Pancreas (tissue), 10 donors: Measurements from ENCODE around the gene EXOC3. TPM values are rescaled to one million over a fixed set of nuclear protein-coding genes. Genes with fewer than 3 reads are reported as not detected.
"Not testable (repeated sequence)": the region's sequence is repeated elsewhere in the genome, so short reads cannot be mapped to it uniquely, and the experiment has no call there.

Experiments
- ATAC-seq, 4 donors: fragments of 200-7000 bp; cut with Tn5 transposase; one replicate each; pipeline versions ENCODE4 v1.8.0 to v1.9.1; 2020; ENCODE audit warnings: mild to moderate bottlenecking in 4 of 4, moderate library complexity in 4 of 4
- DNase-seq, 6 donors: peaks; one replicate each; pipeline ENCODE4 v3.0.0-alpha.2; 2020
- FAIRE-seq: peaks from 2 replicates; lab custom pipeline; 2012; peaks lifted over from hg19 to GRCh38; lab: Jason Lieb, UNC
- H3K27ac ChIP-seq, 4 donors: fragments of 200-600 bp; sonication (generic); 1 replicate in 3 of 4; 2 replicates in 1 of 4; pipeline versions ENCODE4 v1.5.0 to v1.8.0; 2020
- H3K27me3 ChIP-seq, 4 donors: fragments of 200-600 bp; one replicate each; pipeline ENCODE4 v1.8.0; 2021
- H3K36me3 ChIP-seq, 3 donors: fragments of 200-600 bp; sonication (generic) in 1 of 3; one replicate each; pipeline versions ENCODE4 v1.5.0 to v1.8.0; 2020 to 2021
- H3K4me1 ChIP-seq, 3 donors: fragments of 200-600 bp; one replicate each; pipeline ENCODE4 v1.8.0; 2021
- H3K4me3 ChIP-seq, 4 donors: fragments of 200-600 bp; sonication (generic) in 2 of 4; one replicate each; pipeline versions ENCODE4 v1.5.0 to v1.8.0; 2020 to 2021
- H3K9me3 ChIP-seq, 4 donors: fragments of 200-600 bp; one replicate each; pipeline ENCODE4 v1.8.0; 2021
- CTCF ChIP-seq, 4 donors: fragments of 200-600 bp; sonication (generic) in 3 of 4; IDR thresholded peaks; one replicate each; pipeline versions ENCODE4 v1.5.0 to v1.8.0; 2021; ENCODE audit warnings: antibody characterized with exemption in 4 of 4
- WGBS, 2 donors: extraction: QIAGEN DNeasy Blood & Tissue Kit; methylation state at CpG; one replicate each; pipeline ENCODE4 v1.1.7; 2013; 5-methylcytosine and 5-hydroxymethylcytosine counted together
- intact Hi-C, 3 donors: fragments of 100-400 bp; cut with DNase I; formaldehyde crosslinking; loops; one replicate each; pipeline versions ENCODE4 v1.11.1 to v1.14.2; 2022
- polyA plus RNA-seq, 2 donors: library from polyadenylated mRNA; stranded (reverse); fragments of 200-250 nt; gene quantifications; one replicate each; pipeline ENCODE4 v1.2.3, GENCODE V29; 2013
- total RNA-seq, 6 donors: library from RNA; stranded (reverse); fragmentation: NEBNext Ultra II Directional in 4 of 6; extraction: Animal tissue kit (Norgen Biotek cat#: 25700) in 4 of 6; gene quantifications; one replicate each; pipeline versions ENCODE4 v1.2.1 to v1.2.4, GENCODE V29; 2021 to 2023
- donor health status: healthy with polysubstance abuse.
- donor health status: DM: no; HTN: no; CAD: no; lungs with moderate emphysema.
- donor health status: DM: no; HTN: no; CAD: no.
- donor health status: control.
- donor health status: control.
- donor health status: Bipolar disorder and iron deficiency.
- donor health status: DM: yes; HTN: yes; CAD: no.
- donor health status: DM: no; HTN: no; CAD: no.
- donor health status: DM: no; HTN: no; CAD: no.
- donor health status: DM: yes; HTN: yes; CAD: no.

EXOC3 gene
- total and polyA plus RNA-seq, 8 donors: 24.5 to 71.8 (median 38.8) TPM

- Histone ChIP-seq H3K27ac (peak overlapping the region in 2 of 4 donors; percentile 42 to 55), H3K27me3 (no peaks in the 10 kb centered on the region), H3K4me1 (peaks cover 0 to 6% (median 0%) of the 10 kb centered on the region in 3 donors), H3K4me3 (peak overlapping the region in 1 of 4 donors; percentile 25), H3K36me3 (no peaks in the 10 kb centered on the region), H3K9me3 (no peaks in the 10 kb centered on the region)
- no peak for DNase-seq
- intact Hi-C loops: no loop called here
- FAIRE-seq: no peak
- 44 to 48% methylated on average over 26 of the region's 26 CpGs for WGBS, 2 donors
- TF ChIP-seq CTCF (IDR thresholded peaks at IDR 0.05): no peak
- ATAC-seq: peak; percentile 24 to 58 (median 30)
Measured at GRCh38 chr5:400282-401145, 42.5 kb upstream of the EXOC3 start.

DNA sequence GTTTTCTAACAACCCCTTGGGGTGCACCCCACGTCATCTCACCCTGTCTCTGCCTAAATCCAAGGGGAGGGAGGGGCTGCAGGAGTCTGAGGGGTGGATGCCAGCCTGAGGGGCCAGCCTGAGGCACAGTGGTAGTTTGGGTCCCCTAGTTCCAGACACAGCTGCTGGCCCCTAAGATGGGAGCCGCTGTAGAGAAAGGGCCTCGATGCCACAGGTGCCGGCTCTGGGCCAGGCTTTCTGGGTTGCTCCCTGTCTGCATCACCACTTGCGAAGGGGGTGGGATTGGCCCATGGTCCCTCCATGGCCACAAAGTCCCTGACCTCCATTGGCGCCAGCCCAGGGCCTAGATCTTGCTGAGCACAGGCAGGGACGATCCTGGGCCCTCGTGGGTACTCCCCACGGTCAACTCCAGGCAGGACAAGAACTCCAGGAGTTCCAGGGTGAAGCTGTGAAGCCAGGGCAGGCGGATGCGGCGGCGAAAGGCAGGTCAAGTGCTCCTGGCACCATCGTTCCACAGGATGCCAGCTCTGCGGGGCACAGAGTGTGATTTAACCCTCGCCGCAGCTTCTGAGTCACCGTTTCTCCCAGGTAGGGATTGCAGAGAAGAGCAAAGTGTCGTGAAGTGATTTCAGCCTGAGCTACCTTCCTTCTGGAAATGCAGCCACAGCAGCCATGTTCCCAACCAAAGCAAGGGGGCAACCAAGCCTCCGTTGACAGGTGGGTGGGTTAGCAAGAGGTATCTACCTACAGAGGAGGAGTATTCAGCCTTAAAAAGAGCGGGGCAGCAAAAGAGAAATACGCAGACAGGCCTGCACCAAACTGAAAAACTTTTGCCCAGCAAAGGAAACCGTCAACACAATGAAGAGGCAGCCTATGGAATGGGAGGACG, 41.6 kb upstream of the EXOC3 start:
- TF ChIP-seq CTCF (IDR thresholded peaks at IDR 0.05): no peak
- H3K4me3 ChIP-seq: no peak overlapping the region
- no peaks in the 10 kb centered on the region for H3K27me3 ChIP-seq
- DNase-seq (peak in 1 of 6 donors; percentile 6), FAIRE-seq (no peak), ATAC-seq (no peak)
- H3K27ac ChIP-seq: no peak overlapping the region
- H3K36me3 ChIP-seq: no peaks in the 10 kb centered on the region
- intact Hi-C loops: no loop called here
- WGBS, 2 donors: 70 to 85% methylated on average over 24 of the region's 24 CpGs
- peaks cover 0 to 6% (median 0%) of the 10 kb centered on the region in 3 donors for H3K4me1 ChIP-seq
- no peaks in the 10 kb centered on the region for H3K9me3 ChIP-seq

DNA sequence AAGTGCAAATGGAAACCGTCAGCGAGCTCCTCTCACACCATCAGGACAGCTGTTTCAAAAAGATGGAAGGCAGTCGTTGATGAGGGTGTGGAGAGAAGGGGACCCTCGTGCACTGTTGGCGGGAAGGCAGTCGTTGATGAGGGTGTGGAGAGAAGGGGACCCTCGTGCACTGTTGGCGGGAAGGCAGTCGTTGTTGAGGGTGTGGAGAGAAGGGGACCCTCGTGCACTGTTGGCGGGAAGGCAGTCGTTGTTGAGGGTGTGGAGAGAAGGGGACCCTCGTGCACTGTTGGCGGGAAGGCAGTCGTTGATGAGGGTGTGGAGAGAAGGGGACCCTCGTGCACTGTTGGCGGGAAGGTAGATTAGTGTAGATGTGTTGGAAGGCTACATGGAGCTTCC, 40.8 kb upstream of the EXOC3 start:
- H3K36me3 ChIP-seq, FAIRE-seq, H3K27ac ChIP-seq, DNase-seq, intact Hi-C loops, H3K9me3 ChIP-seq, H3K4me1 ChIP-seq, H3K4me3 ChIP-seq, H3K27me3 ChIP-seq, ATAC-seq: not testable (repeated sequence)
- WGBS, 2 donors: 71 to 86% methylated on average over 17 of the region's 17 CpGs

DNA sequence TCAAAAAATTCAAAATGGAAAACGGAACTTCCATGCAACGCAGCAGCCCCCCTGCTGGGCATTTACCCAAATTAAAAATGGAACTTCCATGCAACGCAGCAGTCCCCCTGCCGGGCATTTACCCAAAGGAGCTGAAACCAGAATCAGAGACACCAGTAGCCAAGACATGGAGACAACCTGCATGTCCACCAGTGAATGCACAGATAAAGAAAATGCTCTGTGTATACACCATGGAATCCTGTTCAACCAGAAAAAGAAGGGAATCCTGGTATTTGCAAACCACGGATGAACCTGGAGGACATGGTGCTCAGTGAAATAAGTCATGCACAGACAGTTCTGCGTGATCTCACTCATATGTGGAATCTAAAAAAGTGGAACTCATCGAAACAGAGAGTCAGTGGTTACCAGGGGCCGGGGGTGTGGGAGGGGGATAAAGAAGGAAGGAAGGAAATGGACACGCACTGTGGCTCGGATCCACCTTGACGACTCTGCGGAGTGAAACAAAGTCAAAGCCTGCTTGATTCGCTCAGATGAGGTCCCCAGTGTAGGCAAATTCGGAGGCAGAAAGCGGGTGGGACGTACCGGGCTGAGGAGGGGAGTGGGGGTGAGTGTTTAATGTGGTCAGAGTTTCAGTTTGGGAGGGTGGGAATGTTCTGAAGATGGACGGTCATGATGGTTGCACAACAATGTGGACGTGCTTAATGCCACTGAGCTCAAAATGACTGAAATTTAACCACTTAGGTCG, 40.2 kb upstream of the EXOC3 start:
- Histone ChIP-seq H3K27me3 (no peaks in the 10 kb centered on the region), H3K4me3 (no peak overlapping the region), H3K4me1 (peaks cover 0 to 6% (median 0%) of the 10 kb centered on the region in 3 donors), H3K36me3 (no peaks in the 10 kb centered on the region), H3K27ac (no peak overlapping the region), H3K9me3 (no peaks in the 10 kb centered on the region)
- DNase-seq (no peak), FAIRE-seq (no peak), ATAC-seq (no peak)
- intact Hi-C loops: no loop called here
- WGBS, 2 donors: 72 to 84% methylated on average over 20 of the region's 20 CpGs
- no peak for TF ChIP-seq CTCF (IDR thresholded peaks at IDR 0.05)

- no peaks in the 10 kb centered on the region for H3K27me3 ChIP-seq
- WGBS, 2 donors: 70 to 76% methylated on average over 11 of the region's 11 CpGs
- DNase-seq: no peak
- no peak for TF ChIP-seq CTCF (IDR thresholded peaks at IDR 0.05)
- H3K36me3 ChIP-seq: no peaks in the 10 kb centered on the region
- intact Hi-C loops: no loop called here
- no peak overlapping the region for H3K27ac ChIP-seq
- peaks cover 0 to 6% (median 0%) of the 10 kb centered on the region in 3 donors for H3K4me1 ChIP-seq
- no peaks in the 10 kb centered on the region for H3K9me3 ChIP-seq
- no peak for FAIRE-seq
- no peak overlapping the region for H3K4me3 ChIP-seq
- ATAC-seq: no peak
Measured at GRCh38 chr5:403995-404394, 39.0 kb upstream of the EXOC3 start.
